GM23338 (cell line): ENCODE measurements around the gene GRIA1.

Source experiments
- CREB1 ChIP-seq: fragments of 250-450 bp; sonication (Bioruptor Pico); IDR thresholded peaks from 2 replicates; pipeline ENCODE4 v1.5.0; 2020; ENCODE audit warnings: low read depth, mild to moderate bottlenecking, moderate library complexity
- EZH2 ChIP-seq: fragments of 200-600 bp; sonication (generic); IDR thresholded peaks from one replicate; pipeline ENCODE4 v1.8.0; 2017; ENCODE audit warnings: antibody characterized with exemption, mild to moderate bottlenecking, low read depth; ENCODE audit not compliant: unreplicated experiment
- EZH2phosphoT487 ChIP-seq: fragments of 200-600 bp; sonication (generic); IDR thresholded peaks from one replicate; pipeline ENCODE4 v1.8.1; 2018; ENCODE audit warnings: antibody characterized with exemption; ENCODE audit not compliant: unreplicated experiment
- JUNB ChIP-seq: IDR thresholded peaks from one replicate; pipeline ENCODE4 v1.6.1; 2016; ENCODE audit warnings: antibody characterized with exemption; ENCODE audit not compliant: unreplicated experiment
- POLR2AphosphoS5 ChIP-seq: IDR thresholded peaks from 2 replicates; pipeline ENCODE4 v1.6.1; 2016; ENCODE audit warnings: antibody characterized with exemption, low read depth
- STAT1 ChIP-seq: IDR thresholded peaks from one replicate; pipeline ENCODE4 v1.6.1; 2016; ENCODE audit warnings: antibody characterized with exemption; ENCODE audit not compliant: unreplicated experiment
- ZNF114 ChIP-seq: fragments of 250-450 bp; sonication (Bioruptor Pico); IDR thresholded peaks from 2 replicates; pipeline ENCODE4 v1.5.0; 2020; ENCODE audit warnings: mild to moderate bottlenecking, moderate library complexity
- ZNF331 ChIP-seq: fragments of 250-450 bp; sonication (Bioruptor Pico); IDR thresholded peaks from 2 replicates; pipeline ENCODE4 v1.5.0; 2020; ENCODE audit warnings: low read depth, mild to moderate bottlenecking, moderate library complexity
- TF ChIP-seq, protein P1 (sequence below), 2 experiments: fragments of 200-600 bp in 1 of 2; sonication (generic) in 1 of 2; conservative IDR thresholded peaks; 2 replicates each; pipeline versions ENCODE4 v1.5.1 to v1.6.1; 2016 to 2017; ENCODE audit warnings: antibody characterized with exemption in 2 of 2, low read depth in 2 of 2, mild to moderate bottlenecking in 2 of 2, moderate library complexity in 1 of 2
- TF ChIP-seq, protein P2 (sequence below): IDR thresholded peaks from 2 replicates; pipeline ENCODE4 v1.6.1; 2016; ENCODE audit warnings: antibody characterized with exemption
- TF ChIP-seq, protein P3 (sequence below): IDR thresholded peaks from one replicate; pipeline ENCODE4 v1.6.1; 2018; ENCODE audit warnings: antibody characterized with exemption; ENCODE audit not compliant: unreplicated experiment

DNA sequence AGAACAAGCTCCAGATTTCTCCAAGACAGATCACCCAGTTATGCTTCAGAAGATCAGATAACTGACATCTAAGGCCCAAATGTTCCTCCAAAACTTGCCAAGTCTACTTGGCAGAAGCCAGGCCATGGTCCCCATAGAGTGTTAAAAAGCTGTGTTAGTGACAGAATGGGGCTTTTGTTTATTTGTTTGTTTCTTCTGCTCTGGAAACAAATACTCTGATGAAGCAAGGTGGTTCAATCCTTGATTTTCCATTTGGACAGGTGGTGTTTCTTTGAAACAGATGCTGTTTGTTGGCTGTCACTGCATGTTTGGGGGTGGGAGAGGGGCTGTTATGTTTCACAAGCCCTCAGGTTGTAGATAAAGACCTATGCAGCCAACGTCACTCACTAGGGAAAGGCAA lies 284.2 kb downstream of the GRIA1 start:
- TF ChIP-seq, protein P1, sequence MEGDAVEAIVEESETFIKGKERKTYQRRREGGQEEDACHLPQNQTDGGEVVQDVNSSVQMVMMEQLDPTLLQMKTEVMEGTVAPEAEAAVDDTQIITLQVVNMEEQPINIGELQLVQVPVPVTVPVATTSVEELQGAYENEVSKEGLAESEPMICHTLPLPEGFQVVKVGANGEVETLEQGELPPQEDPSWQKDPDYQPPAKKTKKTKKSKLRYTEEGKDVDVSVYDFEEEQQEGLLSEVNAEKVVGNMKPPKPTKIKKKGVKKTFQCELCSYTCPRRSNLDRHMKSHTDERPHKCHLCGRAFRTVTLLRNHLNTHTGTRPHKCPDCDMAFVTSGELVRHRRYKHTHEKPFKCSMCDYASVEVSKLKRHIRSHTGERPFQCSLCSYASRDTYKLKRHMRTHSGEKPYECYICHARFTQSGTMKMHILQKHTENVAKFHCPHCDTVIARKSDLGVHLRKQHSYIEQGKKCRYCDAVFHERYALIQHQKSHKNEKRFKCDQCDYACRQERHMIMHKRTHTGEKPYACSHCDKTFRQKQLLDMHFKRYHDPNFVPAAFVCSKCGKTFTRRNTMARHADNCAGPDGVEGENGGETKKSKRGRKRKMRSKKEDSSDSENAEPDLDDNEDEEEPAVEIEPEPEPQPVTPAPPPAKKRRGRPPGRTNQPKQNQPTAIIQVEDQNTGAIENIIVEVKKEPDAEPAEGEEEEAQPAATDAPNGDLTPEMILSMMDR (conservative IDR thresholded peaks at IDR 0.05; ENCODE audit: low read depth in 2 of 2) = no peak
- TF ChIP-seq POLR2AphosphoS5 (no peak), EZH2 (no peak), EZH2phosphoT487 (no peak), CREB1 (CRISPR knock-in tag) (no peak), JUNB (no peak), ZNF331 (CRISPR knock-in tag) (no peak), STAT1 (no peak), ZNF114 (CRISPR knock-in tag) (no peak)
- TF ChIP-seq, protein P2, sequence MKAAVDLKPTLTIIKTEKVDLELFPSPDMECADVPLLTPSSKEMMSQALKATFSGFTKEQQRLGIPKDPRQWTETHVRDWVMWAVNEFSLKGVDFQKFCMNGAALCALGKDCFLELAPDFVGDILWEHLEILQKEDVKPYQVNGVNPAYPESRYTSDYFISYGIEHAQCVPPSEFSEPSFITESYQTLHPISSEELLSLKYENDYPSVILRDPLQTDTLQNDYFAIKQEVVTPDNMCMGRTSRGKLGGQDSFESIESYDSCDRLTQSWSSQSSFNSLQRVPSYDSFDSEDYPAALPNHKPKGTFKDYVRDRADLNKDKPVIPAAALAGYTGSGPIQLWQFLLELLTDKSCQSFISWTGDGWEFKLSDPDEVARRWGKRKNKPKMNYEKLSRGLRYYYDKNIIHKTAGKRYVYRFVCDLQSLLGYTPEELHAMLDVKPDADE = no peak
- TF ChIP-seq, protein P3, sequence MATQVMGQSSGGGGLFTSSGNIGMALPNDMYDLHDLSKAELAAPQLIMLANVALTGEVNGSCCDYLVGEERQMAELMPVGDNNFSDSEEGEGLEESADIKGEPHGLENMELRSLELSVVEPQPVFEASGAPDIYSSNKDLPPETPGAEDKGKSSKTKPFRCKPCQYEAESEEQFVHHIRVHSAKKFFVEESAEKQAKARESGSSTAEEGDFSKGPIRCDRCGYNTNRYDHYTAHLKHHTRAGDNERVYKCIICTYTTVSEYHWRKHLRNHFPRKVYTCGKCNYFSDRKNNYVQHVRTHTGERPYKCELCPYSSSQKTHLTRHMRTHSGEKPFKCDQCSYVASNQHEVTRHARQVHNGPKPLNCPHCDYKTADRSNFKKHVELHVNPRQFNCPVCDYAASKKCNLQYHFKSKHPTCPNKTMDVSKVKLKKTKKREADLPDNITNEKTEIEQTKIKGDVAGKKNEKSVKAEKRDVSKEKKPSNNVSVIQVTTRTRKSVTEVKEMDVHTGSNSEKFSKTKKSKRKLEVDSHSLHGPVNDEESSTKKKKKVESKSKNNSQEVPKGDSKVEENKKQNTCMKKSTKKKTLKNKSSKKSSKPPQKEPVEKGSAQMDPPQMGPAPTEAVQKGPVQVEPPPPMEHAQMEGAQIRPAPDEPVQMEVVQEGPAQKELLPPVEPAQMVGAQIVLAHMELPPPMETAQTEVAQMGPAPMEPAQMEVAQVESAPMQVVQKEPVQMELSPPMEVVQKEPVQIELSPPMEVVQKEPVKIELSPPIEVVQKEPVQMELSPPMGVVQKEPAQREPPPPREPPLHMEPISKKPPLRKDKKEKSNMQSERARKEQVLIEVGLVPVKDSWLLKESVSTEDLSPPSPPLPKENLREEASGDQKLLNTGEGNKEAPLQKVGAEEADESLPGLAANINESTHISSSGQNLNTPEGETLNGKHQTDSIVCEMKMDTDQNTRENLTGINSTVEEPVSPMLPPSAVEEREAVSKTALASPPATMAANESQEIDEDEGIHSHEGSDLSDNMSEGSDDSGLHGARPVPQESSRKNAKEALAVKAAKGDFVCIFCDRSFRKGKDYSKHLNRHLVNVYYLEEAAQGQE = no peak
